GM19463 (cell line): Measurements from ENCODE around the gene UBE2A.

Source experiments
- ATAC-seq: cut with Tn5 transposase; IDR thresholded peaks from one replicate; pipeline ENCODE4 v1.9.1; 2021; ENCODE audit warnings: mild to moderate bottlenecking, moderate library complexity; ENCODE audit not compliant: unreplicated experiment

The UBE2A gene

DNA sequence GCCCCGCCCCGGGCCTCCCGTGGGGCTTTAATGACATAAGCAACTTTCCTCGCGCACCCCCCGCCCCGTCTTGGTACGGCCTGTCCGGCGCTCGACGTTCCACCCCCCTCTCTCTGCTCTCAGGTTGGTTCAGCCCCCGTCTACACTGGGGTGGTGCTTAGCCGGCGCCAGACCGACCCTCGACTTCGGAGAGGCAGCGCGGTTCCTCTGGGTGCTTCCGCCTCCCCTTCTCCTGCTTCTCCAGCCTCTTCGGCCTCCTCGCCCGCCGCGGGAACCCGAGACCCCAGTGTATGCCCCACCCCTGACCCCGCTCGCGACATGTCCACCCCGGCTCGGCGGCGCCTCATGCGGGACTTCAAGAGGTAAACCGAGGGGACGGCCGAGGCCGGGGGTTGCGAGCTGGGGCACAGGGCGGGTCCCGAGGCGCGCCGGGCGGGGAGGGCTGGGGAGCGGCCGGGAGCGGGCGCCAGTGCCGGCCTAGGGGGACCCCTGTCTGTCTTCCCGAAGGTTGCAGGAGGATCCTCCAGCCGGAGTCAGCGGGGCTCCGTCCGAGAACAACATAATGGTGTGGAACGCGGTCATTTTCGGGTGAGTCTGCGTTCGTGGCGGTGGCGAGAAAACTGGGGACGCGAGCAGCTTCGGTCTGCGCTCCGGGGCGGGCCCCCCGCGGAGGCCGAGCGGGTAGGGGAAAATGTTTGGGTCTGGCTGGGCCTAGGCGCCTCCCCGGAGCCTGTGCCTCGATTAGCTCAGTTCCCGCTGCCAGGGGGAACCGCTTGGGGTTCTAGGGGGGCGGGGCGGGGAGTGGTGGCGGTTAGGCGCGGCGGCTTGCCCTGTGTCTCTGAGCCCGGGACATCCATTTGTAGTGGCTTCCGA lies at the start of gene UBE2A:
Gene UBE2A (plus strand): TSS at position 170 of the 873 bp plus-strand sequence. CDS start 149 bp downstream, at position 319.
- ATAC-seq: peak; percentile 81

DNA sequence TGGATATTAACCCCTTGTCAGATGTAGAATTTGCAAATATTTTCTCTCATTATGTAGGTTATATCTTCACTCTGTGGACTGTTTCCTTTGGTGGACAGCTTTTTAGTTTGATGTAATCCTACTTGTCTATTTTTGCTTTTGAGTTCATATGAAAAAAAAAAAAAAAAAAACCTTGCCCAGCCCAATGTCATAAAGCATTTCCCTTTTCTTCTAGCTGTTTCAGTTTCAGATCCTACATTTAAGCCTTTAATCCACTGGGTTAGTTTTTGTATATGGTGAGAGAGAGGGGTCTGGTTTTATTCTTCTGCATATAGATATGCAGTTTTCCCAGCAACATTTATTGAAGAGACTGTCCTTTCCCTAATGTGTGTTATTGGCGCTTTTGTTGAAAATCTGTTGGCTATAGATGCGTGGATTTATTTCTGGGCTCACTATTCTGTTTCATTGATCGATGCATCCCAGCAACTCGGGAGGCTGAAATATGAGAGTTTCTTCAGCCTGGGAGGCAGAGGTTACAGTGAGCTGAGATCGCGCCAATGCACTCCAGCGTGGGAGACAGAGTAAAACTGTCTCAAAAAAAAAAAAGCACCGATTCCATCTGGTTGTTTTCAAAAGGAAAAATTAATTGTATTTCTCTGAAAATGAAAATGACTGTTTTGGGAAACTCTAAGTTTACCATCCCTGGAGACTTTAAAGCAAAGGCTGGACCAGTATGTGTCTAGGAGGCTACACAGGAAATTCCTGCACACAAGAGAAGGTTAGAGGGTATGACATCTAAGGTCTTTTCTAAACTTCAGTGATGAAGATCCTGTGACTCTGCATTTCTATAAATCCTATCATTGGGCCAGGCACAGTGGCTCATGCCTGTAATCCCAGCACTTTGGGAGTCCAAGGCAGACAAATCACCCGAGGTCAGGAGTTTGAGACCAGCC lies 44.8 kb upstream of the UBE2A start:
- ATAC-seq: no peak

DNA sequence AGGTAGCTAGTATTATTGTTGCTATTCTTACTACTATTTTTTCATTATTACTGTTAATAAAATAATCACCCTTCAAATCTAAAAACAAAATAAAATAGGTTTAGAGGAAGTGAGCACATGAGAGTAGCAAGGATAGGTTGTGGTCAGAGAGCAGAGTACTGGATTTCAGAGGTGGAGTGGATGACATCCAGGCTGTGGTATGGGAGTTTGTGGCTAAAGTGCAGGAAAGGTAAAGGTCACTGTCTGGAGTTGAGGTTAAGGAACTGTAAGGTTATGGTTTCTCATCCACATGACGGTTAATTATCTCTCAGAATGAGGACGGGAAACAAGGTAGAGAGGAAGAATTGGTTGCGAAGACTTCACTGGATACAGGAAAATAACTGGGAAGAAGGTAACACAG lies 36.9 kb upstream of the UBE2A start:
- ATAC-seq: no peak

DNA sequence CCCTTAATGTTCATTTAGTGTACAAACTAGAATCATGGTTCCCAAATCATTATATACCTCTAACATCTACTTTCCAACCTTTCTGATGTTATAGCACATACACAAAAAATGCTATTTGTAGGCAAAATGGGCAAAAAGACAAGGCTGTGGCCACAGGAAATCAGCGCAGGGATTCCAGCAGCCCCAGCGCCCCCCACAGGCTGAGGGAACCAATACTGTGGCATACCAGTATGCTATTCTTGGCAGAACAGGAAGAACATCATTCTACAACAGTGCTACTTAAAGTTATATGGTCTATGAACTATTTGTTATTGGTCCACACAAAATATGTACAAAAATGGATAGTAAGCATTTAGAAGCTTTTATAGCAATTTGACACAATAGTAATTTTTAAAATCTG lies 34.5 kb upstream of the UBE2A start:
- ATAC-seq: no peak

DNA sequence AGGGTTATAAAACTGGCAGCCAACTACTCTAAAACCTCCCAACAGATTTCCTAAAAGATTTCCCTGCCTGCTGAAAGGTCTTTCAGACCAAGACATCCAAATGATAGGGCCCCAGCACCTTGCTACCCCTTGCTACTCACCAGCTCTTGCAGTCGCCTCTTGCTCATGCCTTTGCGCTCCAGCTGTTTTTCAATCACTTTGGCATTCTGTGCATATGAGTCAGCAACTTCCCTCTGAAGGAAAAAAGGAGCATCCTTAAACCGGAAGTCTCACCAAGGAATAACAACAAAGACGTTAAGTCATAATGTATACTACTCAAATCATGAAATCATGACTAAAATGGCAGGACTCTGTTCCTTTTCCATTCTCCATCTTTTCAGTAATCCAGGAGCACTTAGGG lies 33.2 kb upstream of the UBE2A start:
- ATAC-seq: no peak

DNA sequence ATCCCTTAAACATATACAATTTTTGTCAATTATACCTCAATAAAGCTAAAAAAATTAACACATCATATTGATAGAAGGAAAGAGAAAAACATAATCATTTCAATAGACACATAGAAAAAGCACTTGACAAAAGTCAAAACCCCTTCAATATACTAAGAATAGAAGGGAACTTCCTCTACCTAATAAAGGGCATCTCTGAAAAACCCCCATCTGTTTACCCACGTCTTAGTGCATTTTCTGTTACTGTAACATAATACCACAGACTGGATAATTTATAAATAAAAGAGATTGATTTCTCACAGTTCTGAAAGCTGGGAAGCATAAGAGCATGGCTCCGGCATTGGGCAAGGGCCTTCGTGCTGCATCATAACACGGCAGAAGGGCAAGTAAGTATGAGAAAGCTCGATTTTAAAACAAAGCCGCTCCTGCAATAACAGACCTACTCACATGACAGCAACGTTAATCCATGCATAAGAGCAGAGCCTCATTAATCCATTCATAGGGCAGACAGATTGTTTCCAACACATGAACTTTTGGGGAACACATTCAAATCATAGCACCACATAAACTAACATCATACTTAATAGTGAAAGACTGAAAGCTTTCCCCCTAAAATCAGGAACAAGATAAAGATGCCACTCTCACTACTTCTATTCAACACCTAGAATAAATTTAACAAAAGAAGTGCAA lies 24.9 kb upstream of the UBE2A start:
- peak; percentile 58 for ATAC-seq

DNA sequence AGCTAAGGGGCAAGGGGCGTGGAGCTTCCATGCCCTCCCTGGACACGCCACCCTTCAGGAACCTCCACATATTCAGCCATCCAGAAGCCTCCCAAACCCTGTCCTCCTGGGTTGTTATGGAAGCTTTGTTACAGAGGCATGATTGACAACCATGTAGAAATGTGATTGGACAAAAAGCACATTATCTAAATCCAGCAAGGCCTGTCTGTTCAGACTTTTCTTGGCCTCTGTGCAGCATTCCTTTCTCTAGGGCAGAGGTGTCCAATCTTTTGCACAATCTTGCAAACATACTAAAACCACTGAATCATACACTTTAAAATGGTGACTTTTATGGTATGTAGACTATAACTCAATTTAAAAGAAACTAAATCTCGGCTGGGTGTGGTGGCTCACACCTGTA lies 21.9 kb upstream of the UBE2A start:
- ATAC-seq: no peak

DNA sequence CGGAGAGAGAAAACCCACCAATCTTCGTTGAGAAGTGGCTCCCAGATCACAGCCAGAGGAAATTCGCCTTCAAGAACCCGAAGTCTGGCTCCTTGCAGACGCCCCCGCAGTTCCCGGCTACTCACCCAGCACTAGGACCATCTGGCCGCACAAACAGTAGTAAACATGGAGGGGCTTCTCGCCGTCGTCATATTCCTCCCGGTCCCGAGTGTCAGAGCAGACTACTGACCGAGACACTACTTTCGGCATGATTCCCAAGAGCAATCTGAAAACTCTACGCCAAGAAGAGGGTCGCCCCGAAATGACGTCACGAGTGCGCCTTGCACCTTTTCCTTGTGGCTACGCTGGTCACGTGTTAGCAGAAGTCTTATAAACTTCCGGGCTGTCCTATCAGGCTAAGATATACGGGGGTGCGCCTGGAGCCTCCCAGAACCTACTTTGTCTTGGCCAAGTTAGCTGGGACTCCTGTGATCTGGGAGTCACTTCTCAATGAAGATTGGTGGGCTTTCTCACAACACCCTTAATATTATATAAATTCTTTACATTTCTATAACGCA lies 9.2 kb upstream of the UBE2A start, which contains the start of gene STEEP1:
Gene STEEP1 (minus strand): TSS at position 303 of the 557 bp plus-strand sequence. CDS start 54 bp downstream, at position 249.
- peak; percentile 91 for ATAC-seq

DNA sequence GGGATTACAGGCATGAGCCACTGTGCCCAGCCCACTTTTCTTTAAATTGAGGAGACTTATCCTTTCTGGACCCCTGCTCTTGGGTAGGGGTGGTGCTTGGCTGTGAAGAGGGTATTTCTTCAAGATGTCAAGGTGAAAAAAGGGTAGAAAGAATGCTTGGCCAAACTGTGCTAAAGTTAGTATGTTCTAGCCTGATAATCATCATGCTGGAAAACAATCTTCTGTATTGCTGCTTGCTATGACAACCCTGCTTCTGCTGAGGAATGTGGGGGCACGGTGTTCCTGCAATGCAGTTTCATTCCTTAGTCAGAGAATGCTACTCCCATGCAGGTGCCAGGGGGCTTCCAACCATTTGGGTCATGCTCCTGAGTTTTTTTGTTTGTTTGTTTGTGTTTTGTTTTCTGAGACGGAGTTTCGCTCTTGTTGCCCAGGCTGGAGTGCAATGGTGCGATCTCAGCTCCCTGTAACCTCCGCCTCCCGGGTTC lies 4.0 kb upstream of the UBE2A start:
- ATAC-seq: no peak

DNA sequence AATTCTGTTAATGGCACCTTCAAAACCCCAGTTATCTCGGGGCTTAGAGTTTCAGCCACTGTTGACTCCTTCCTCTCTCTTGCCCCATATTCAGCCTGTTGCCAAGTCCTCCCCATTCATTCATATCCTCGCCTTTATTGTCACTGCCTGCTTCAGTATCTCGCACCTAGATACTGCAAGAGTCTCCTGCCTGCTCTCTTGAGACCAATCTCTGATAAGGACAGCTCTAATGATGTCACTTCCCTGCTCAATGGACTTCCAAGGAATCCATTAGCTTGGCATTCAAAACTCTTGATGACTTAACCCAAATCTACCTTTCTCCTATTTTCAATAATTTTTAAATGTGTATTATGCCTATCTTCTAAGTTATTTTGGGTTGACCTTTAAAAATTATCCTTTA lies 1.1 kb upstream of the UBE2A start:
- no peak for ATAC-seq

DNA sequence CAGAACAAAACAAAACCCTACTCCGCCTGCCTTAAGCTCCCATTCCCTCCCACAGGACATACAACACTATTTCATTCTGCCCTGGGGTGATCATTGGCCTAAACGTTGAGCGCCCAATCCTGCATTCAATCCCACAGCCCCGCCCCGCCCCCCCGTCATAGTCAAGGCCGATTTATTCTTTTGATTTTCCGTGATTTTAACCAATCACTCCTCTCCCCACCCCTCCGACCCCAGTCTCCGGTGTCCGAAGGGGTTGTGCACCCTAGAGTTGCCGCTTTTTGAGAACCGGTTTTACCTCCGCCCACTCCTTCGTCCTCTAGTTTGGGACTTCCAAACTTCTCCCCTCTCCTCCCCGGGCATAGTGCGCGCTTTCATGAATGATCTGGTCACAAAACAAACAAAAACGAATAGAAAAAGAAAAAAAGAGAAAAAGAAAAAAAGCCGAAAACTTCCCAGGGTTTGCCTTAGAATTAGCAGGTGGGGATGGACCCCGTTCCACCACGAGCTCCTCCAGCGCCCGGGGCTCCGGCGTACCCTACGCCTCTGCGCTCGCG lies 446 bp upstream of the UBE2A start:
- peak; percentile 4 for ATAC-seq

DNA sequence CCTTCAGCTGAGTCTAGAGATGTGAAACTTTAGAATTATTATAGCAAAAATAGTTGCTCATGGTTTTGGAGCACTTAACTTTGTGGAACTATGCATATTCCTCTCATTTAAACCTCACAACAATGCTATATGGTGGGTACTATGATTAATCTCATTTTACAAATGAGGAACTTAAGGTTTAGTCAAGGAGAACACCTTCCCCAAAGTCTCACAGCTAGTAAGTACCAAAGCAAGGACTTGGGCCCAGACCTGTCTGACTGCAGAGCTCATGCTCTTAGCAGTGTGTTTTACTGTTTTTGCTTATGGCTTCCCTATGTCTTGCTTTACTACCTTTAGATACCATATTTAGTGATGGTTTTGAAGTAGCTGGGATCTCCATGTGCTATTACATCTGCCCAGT lies 5.1 kb downstream of the UBE2A start:
- ATAC-seq: no peak

DNA sequence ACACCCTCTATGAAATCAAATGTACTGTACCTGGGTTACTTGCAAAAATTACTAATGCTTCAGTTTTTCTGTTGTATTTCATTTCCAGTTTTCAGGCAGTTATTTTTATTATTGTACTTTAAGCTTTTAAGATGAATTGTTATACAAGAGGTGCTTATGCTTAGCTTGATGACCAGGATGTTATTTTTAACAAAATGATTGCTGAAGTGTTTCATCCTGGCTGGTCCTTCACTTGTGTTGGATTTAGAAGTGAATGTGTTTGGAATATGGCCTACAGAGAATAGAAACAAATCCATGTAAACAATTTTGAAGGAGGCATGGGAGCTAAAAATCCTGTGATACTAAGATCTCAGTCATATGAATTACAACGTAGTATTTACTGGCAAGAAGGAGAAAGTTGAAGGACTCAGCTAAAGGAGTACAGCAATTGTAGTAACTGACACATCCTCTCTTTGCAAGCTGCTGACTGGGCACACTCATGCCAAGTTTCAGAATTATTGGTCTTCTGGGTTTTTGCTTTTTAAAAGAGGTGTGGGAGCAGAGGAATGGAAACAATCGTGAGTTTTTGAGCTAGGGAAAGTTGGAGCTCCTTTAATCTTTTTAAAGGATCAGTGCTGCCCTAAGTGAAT lies 9.2 kb downstream of the UBE2A start:
- ATAC-seq: no peak

DNA sequence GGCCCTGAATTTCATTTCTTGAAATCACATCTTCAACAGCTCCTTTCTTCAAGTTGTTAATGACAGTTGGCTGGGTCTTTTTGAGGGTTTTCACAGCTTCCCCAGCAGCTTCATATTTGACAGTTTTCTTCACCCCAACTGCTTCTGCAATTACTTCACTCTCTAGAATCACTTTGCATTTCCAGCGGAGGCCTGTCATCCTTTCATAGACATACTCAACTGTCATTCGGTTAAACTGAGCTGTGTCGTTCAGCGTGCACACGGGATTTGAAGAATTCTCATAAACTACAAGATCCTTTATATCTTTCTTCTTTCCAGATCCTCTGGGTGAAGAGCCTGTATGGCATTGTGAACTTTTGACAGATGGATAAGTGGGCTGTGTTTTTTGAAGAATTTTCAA lies 15.4 kb downstream of the UBE2A start:
- ATAC-seq: no peak

DNA sequence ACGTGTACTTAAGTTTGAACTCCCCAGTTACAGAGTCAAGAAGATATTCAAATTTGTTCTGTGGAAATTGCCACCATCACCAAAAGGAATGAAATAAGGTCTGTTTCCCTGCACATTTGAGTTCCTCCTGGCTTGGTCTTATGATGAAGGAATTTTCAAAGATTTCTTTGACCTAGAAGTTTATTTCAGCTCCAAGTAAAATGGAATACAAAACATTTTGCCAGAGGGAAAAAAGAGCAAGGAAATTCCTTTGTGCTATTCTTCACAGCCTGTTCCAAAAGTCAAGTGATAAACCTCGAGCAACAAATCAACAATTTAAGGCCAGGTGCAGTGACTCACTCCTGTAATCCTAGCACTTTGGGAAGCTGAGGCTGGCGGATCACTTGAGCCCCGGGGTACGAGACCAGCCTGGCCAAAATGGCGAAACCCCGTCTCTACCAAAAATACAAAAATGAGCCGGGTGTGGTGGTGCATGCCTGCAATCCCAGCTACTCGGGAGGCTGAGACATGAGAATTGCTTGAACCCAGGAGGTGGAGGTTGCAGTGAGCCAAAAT lies 28.4 kb downstream of the UBE2A start:
- no peak for ATAC-seq

DNA sequence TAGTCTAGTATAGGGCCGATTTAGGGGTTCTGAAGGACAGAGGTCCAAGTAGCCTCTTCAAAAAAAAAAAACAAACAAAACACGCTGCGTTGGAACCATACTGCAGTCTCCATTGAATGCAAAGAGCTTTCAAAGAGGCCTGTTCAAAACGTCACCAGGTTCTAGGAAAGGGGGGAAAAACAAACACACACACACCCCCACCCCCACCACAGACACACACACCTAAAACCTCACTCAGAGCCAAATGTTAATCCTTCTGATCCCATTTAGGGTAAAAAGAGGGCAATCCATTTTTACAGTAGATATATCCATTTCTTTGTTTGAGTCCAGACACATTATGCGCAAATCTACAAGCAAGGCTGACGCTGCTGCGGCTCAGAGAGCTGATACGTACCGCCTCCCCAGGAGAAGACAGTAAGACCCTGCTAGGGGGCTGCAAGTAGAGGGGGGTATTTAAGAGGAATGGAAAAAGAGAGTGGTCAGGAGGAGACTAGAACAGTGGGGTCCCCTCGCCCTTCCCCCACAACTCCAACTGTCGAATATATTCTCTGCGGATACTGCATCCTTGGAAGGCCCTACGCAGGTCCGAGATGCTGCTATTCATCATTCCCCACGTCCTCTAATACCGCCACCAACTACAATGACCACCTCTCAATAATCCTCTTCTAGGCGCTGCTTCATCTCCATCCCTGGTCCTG lies 30.6 kb downstream of the UBE2A start:
- no peak for ATAC-seq

DNA sequence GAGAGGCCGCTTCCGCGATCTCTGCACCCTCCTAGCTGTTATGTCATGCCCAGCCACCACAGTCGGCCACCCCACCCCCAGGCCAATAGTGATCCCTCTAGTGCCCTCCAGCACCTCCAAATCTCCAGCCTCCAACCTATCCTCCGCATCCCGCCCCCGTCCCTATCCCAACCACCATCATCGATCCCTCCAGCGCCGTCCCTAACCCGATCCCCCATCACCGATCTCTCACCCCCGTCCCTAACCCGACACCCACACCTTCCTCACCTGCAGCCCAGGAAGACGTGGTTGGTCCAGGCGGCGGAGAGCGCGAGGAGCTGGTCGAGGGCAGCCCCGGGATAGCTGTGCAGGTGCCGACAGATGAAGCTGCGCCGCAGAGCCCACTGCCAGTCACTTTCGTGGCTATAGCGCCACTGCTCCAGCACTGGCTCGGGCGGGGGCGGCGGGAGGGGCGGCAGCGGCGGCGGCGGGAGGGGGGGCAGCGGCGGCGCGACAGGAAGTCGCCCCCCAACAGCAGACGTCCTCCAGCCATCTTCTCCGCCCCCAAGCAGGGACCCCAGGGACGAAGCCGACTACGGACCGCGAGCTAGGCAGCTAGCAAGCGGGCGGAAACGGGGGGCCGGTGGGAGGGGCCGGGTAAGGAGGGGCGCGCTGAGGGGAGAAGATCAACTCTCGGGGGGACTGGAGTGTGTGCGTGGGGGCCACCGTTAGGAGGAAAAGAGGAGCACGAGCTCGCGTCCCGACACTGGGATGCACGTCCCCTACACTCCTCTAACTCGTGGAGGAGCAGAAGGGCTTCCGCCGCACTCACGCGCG lies 31.3 kb downstream of the UBE2A start:
- ATAC-seq: peak; percentile 23
